ENCODE data around the gene SLC25A23. TPM values are rescaled to one million over a fixed set of nuclear protein-coding genes. Genes with fewer than 3 reads are reported as not detected.

Gene SLC25A23
- total and polyA plus RNA-seq, 2 of the 8 experiments (the other 6 are each of a cell fraction or from before 2014, with no cell fraction given) = 18.0 to 48.1 TPM

DNA sequence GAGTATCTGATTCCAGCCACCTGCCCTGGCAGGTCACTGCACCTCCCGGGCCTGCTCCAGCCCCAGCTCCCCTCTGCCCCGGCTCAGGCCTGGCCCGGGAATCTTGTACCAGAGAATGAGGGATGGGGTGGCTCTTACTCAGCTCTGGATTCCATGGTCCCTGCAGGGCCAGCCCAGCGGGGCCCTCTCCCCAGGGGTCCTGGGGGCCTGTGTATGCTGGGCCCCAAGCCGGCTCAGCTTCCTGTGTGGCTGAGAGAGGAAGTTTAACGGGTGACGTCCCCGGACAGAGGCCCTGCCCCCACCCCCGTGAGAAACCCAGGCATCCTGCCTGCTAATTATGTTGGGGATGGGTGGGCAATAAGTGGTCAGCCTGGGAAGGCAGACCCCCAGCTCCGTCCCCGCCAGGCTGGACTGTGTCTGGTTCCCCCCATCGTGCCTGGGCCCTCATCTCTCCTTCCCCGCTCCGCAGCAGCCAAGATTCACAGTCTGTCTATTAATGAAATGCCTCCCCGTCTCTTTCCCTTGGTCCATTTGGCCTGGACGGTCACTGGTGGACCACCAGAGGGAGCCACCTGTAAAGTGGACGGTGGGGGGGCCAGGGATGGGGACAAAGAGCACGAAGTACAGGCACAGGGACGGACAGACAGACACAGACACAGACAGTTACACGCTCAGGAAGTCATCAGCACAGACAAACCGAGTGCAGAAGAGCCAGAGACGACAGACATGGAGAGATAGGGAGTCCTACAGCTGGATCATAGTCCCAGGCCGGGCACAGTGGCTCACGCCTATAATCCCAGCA, 22.1 kb upstream of the SLC25A23 start, which contains the start of gene DENND1C:
TSS of gene DENND1C (minus strand) at position 247 of the 802 bp plus-strand sequence. CDS start at position 155, 92 bp downstream.
- Histone ChIP-seq H3K23ac (ENCODE audit: insufficient read length) (no peak within 1 kb of the TSS), H2BK15ac (ENCODE audit: low read length) (0 out of 2 replicates have a peak within 1 kb of the TSS, but pooled peaks have one; percentile 92), H3K23me2 (ENCODE audit: low read depth, low read length) (peaks cover 3% of the 10 kb centered on the region; the same call in 1 of the 2 replicates), H3K79me2 (ENCODE audit: control insufficient read depth in 1 of 2, insufficient read depth in 2 of 2, low read length in 2 of 2) (no peaks in the 10 kb centered on the region), H3K36me3 (ENCODE audit: control insufficient read depth in 2 of 4, insufficient read depth in 4 of 4, low read length in 3 of 4) (no peaks in the 10 kb centered on the region), H3K56ac (replicated peaks; ENCODE audit: insufficient read length, low read depth, low read length) (no peak within 1 kb of the TSS), H3K27me3 (replicated peaks in 1 of 4; ENCODE audit: control insufficient read depth in 3 of 4, extremely low read depth in 1 of 4, insufficient read depth in 3 of 4, low read length in 3 of 4) (peaks cover 0 to 4% (median 0%) of the 10 kb centered on the region in 4 experiments; a peak in 1 of 7 replicates), H2BK12ac (ENCODE audit: low read depth, low read length) (peak within 1 kb of the TSS; percentile 87; the same call in 1 of the 2 replicates), H2BK120ac (replicated peaks; ENCODE audit: low read depth, low read length) (no peak within 1 kb of the TSS), H3K4me3 (ENCODE audit: extremely low read depth in 1 of 4, insufficient read depth in 2 of 4, low read depth in 3 of 4, low read length in 4 of 4) (no peak within 1 kb of the TSS), H3K9ac (replicated peaks in 1 of 4; ENCODE audit: extremely low read depth in 1 of 4, low read depth in 3 of 4, low read length in 3 of 4) (no peak within 1 kb of the TSS; a peak in 2 of 7 replicates), H3K18ac (ENCODE audit: extremely low read depth, low read length) (peak within 1 kb of the TSS; percentile 48), H4K91ac (replicated peaks; ENCODE audit: insufficient read length, low read length) (peak within 1 kb of the TSS; percentile 4), H3K79me1 (ENCODE audit: low read depth, low read length) (no peaks in the 10 kb centered on the region), H3K4me1 (replicated peaks in 1 of 4; ENCODE audit: control insufficient read depth in 3 of 4, insufficient read depth in 4 of 4, low read length in 3 of 4) (peaks cover 0 to 11% (median 7%) of the 10 kb centered on the region in 4 experiments; a peak in 5 of 7 replicates), H2AFZ (ENCODE audit: low read length) (no peak within 1 kb of the TSS), H3K14ac (ENCODE audit: insufficient read length) (no peak within 1 kb of the TSS), H3K27ac (ENCODE audit: low read depth, low read length) (no peak within 1 kb of the TSS), H3K4ac (replicated peaks; ENCODE audit: insufficient read length, low read depth, low read length) (no peak within 1 kb of the TSS), H3K4me2 (ENCODE audit: insufficient read depth in 1 of 2, low read depth in 2 of 2, low read length in 2 of 2) (0 out of 4 replicates have a peak within 1 kb of the TSS, but pooled peaks of 1 of the 2 experiments have one; percentile 8), H4K5ac (ENCODE audit: insufficient read length, low read depth, low read length) (no peak within 1 kb of the TSS), H3K9me3 (ENCODE audit: insufficient read depth in 2 of 2, low read depth in 1 of 2, low read length in 1 of 2) (no peaks in the 10 kb centered on the region), H4K20me1 (replicated peaks in 1 of 2; ENCODE audit: control insufficient read depth in 1 of 2, insufficient read depth in 2 of 2, low read length in 2 of 2) (peaks cover 0 to 3% of the 10 kb centered on the region in 2 experiments), H2BK5ac (ENCODE audit: low read depth, low read length) (peak within 1 kb of the TSS; percentile 75; the same call in 1 of the 2 replicates), H4K8ac (ENCODE audit: extremely low read depth, insufficient read depth, low read length) (no peak within 1 kb of the TSS; the same call in 1 of the 2 replicates), H2AK5ac (ENCODE audit: low read depth, low read length) (no peak within 1 kb of the TSS), H2BK20ac (ENCODE audit: low read length) (no peak within 1 kb of the TSS)
- POLR2A ChIA-PET (ENCODE audit: partially characterized antibody) = no interaction called here
- 64% methylated on average over 23 of the region's 24 CpGs; no CpG with 5 or more reads in 1 of the 2 experiments for WGBS, 2 experiments (ENCODE audit: extremely low coverage in 1 of 2, insufficient coverage in 1 of 2, insufficient read length in 1 of 2, insufficient replicate concordance in 2 of 2, low coverage in 1 of 2, low lambda C conversion rate in 2 of 2, missing lambda C conversion rate in 1 of 2)
- FAIRE-seq (peak; percentile 24), DNase-seq (ENCODE audit: low read depth in 1 of 2, low spot score in 2 of 2) (peak in 1 of 2 experiments; percentile 65)
- CTCF ChIA-PET (ENCODE audit: partially characterized antibody) = interaction anchor here (0.6 to 3.8 kb wide), 20 partner anchors 9 to 288 kb away, joined by 3 to 30 read pairs (median 4); partner anchors contain the start of genes ACER1, CRB3 and TUBB4A
- TF ChIP-seq RAD21 (IDR thresholded peaks at IDR 0.05 in 1 of 2, conservative IDR thresholded peaks at IDR 0.05 in 1 of 2; ENCODE audit: low read depth in 2 of 2, low read length in 2 of 2) = peak; percentile 47 to 65
- TF ChIP-seq TAF7 (optimal IDR thresholded peaks at IDR 0.05; ENCODE audit: borderline replicate concordance, low read depth, low read length) = no peak
- no peak for TF ChIP-seq SP1 (IDR thresholded peaks at IDR 0.05; ENCODE audit: low read depth, low read length)
- no peak for TF ChIP-seq FOSL1 (IDR thresholded peaks at IDR 0.05; ENCODE audit: insufficient read depth, low read depth, low read length)
- TF ChIP-seq TCF12 (IDR thresholded peaks at IDR 0.05; ENCODE audit: low read depth, low read length) = no peak
- TF ChIP-seq HDAC2 (IDR thresholded peaks at IDR 0.05; ENCODE audit: borderline replicate concordance in 1 of 2, low read depth in 2 of 2, low read length in 2 of 2) = 0 out of 4 replicates have a peak, but pooled peaks of 1 of the 2 experiments have one; percentile 49
- no peak for TF ChIP-seq ZNF274 (IDR thresholded peaks at IDR 0.05; ENCODE audit: borderline replicate concordance, extremely low read depth, low read length)
